Transverse colon (tissue), 4 donors: ENCODE measurements around the gene STK11IP. TPM values are rescaled to one million over a fixed set of nuclear protein-coding genes. Genes with fewer than 3 reads are reported as not detected.

Experiments
- DNase-seq: peaks from one replicate; pipeline ENCODE4 v3.0.0-alpha.2; 2019
- H3K27ac ChIP-seq, 4 donors: fragments of 200-600 bp; sonication (generic); 2 replicates each; pipeline ENCODE4 v1.5.1; 2016 to 2018; ENCODE audit warnings: inconsistent platforms in 4 of 4
- H3K27me3 ChIP-seq: fragments of 200-600 bp; sonication (generic); 2 replicates; pipeline ENCODE4 v1.5.1; 2017; ENCODE audit warnings: inconsistent platforms
- H3K36me3 ChIP-seq, 4 donors: fragments of 200-600 bp; sonication (generic); 2 replicates each; pipeline ENCODE4 v1.5.1; 2017 to 2019; ENCODE audit warnings: inconsistent platforms in 4 of 4
- H3K4me1 ChIP-seq, 4 donors: fragments of 200-600 bp; sonication (generic); 2 replicates each; pipeline ENCODE4 v1.5.1; 2017 to 2020; ENCODE audit warnings: inconsistent platforms in 4 of 4
- H3K4me3 ChIP-seq, 4 donors: fragments of 200-600 bp; sonication (generic); 1 replicate in 1 of 4; 2 replicates in 3 of 4; pipeline versions ENCODE4 v1.5.1 to v1.6.1; 2017 to 2019; ENCODE audit warnings: inconsistent platforms in 4 of 4
- H3K9me3 ChIP-seq, 2 donors: fragments of 200-600 bp; sonication (generic); 2 replicates each; pipeline ENCODE4 v1.5.1; 2017 to 2019; ENCODE audit warnings: inconsistent platforms in 2 of 2
- EP300 ChIP-seq: sonication (generic); formaldehyde crosslinking; IDR thresholded peaks from one replicate; pipeline ENCODE4 v1.6.1; 2017; ENCODE audit warnings: antibody characterized with exemption, low read depth
- POLR2A ChIP-seq: fragments of 450-650 bp; IDR thresholded peaks from one replicate; pipeline ENCODE4 v1.6.1; 2016; ENCODE audit warnings: antibody characterized with exemption, mild to moderate bottlenecking, moderate library complexity
- POLR2AphosphoS5 ChIP-seq, 3 donors: sonication (generic); formaldehyde crosslinking; IDR thresholded peaks; one replicate each; pipeline ENCODE4 v1.6.1; 2016; ENCODE audit warnings: antibody characterized with exemption in 3 of 3
- WGBS, 2 donors: methylation state at CpG; one replicate each; pipeline ENCODE4 v1.1.5; 2018; ENCODE audit warnings: low coverage in 1 of 2; 5-methylcytosine and 5-hydroxymethylcytosine counted together
- in situ Hi-C, 4 donors: fragments of 200-750 bp; cut with MboI; loops; one replicate each; pipeline versions ENCODE4 v1.15.0 to v1.15.1; 2017; ENCODE audit warnings: low sequenced_read_pairs in 3 of 4, low pct_ligation_motif_present in 1 of 4, low pct_unique_long_range_greater_than_20kb in 1 of 4
- intact Hi-C: fragments of 100-400 bp; cut with DNase I; formaldehyde crosslinking; loops from one replicate; pipeline ENCODE4 v1.15.1; 2023; ENCODE audit warnings: low total_unique reads
- total RNA-seq, 4 donors: library from RNA; depleted of rRNA; stranded (reverse); fragments of >200 nt; gene quantifications; one replicate each; pipeline ENCODE4 v1.1.0, GENCODE V29; 2016
- TF ChIP-seq, protein P1 (sequence below), 5 experiments: fragments of 200-600 bp in 3 of 5; fragments of 450-650 bp in 2 of 5; sonication (generic) in 3 of 5; IDR thresholded peaks; 1 replicate in 2 of 5; 2 replicates in 3 of 5; pipeline ENCODE4 v1.5.1; 2016 to 2017; ENCODE audit warnings: antibody characterized with exemption in 5 of 5, inconsistent platforms in 3 of 5, mild to moderate bottlenecking in 2 of 5, moderate library complexity in 1 of 5

Gene STK11IP
- total RNA-seq, 4 donors from 2014 or later: 16.2 to 117 (median 38.2) TPM

DNA sequence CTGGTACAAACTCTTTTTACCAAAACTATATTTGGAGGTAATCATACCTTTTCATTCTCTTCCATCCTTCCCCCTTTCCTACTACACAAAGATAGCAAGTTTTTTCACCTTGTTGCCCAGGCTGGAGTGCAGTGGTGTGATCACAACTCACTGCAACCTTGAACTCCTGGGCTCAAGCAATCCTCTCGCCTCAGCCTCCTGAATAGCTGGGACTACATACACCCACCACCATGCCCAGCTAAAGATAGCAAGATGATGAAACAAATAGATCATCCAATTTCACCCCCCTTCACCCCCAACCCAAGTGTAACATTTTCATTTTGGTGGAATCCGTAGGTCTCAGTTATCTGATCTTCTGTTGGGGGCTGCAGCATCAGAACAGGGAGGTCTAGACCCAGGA lies 4.5 kb upstream of the STK11IP start:
- Histone ChIP-seq H3K9me3 (no peaks in the 10 kb centered on the region), H3K4me1 (peaks cover 0 to 7% (median 5%) of the 10 kb centered on the region in 4 donors), H3K27me3 (no peaks in the 10 kb centered on the region), H3K4me3 (no peak overlapping the region), H3K36me3 (no peaks in the 10 kb centered on the region), H3K27ac (no peak overlapping the region)
- intact Hi-C loops: no loop called here
- WGBS, 2 donors: 50 to 80% methylated on average over 1 to 2 of the region's 2 CpGs
- in situ Hi-C loops: no loop called here
- TF ChIP-seq POLR2A: no peak
- no peak for TF ChIP-seq EP300
- no peak for TF ChIP-seq POLR2AphosphoS5 (IDR thresholded peaks at IDR 0.05)
- TF ChIP-seq, protein P1, sequence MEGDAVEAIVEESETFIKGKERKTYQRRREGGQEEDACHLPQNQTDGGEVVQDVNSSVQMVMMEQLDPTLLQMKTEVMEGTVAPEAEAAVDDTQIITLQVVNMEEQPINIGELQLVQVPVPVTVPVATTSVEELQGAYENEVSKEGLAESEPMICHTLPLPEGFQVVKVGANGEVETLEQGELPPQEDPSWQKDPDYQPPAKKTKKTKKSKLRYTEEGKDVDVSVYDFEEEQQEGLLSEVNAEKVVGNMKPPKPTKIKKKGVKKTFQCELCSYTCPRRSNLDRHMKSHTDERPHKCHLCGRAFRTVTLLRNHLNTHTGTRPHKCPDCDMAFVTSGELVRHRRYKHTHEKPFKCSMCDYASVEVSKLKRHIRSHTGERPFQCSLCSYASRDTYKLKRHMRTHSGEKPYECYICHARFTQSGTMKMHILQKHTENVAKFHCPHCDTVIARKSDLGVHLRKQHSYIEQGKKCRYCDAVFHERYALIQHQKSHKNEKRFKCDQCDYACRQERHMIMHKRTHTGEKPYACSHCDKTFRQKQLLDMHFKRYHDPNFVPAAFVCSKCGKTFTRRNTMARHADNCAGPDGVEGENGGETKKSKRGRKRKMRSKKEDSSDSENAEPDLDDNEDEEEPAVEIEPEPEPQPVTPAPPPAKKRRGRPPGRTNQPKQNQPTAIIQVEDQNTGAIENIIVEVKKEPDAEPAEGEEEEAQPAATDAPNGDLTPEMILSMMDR (IDR thresholded peaks at IDR 0.05): no peak
- DNase-seq: no peak

DNA sequence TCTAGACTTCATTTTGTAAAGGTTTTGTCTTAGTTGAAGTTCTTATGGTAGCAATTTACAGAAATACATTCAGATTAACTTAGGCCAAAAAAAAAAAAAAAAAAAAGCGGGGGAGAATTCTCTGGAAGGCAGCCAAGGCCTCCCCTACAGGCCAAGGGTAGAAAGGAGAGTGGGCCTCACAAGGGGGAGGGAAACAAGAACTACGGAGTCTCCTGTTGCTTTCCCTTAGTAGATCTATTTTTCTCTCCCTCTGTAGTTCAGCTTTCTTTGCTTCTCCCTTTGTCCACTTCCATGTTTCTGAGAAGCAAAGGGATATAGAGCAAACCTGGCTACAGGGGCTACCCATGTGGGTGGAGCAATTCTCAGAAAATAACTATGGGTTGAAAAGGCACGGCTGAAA lies 2.4 kb upstream of the STK11IP start:
- DNase-seq: no peak
- Histone ChIP-seq H3K4me3 (no peak overlapping the region), H3K27me3 (no peaks in the 10 kb centered on the region), H3K4me1 (peaks cover 5 to 15% (median 8%) of the 10 kb centered on the region in 4 donors), H3K27ac (no peak overlapping the region), H3K36me3 (no peaks in the 10 kb centered on the region), H3K9me3 (no peaks in the 10 kb centered on the region)
- in situ Hi-C loops (no loop called here), intact Hi-C loops (no loop called here)
- no peak for TF ChIP-seq EP300
- TF ChIP-seq, protein P1 (IDR thresholded peaks at IDR 0.05): no peak
- TF ChIP-seq POLR2A: no peak
- no peak for TF ChIP-seq POLR2AphosphoS5 (IDR thresholded peaks at IDR 0.05)
- whole genome bisulfite sequencing, 2 donors: 54 to 60% methylated on average over 3 of the region's 3 CpGs

DNA sequence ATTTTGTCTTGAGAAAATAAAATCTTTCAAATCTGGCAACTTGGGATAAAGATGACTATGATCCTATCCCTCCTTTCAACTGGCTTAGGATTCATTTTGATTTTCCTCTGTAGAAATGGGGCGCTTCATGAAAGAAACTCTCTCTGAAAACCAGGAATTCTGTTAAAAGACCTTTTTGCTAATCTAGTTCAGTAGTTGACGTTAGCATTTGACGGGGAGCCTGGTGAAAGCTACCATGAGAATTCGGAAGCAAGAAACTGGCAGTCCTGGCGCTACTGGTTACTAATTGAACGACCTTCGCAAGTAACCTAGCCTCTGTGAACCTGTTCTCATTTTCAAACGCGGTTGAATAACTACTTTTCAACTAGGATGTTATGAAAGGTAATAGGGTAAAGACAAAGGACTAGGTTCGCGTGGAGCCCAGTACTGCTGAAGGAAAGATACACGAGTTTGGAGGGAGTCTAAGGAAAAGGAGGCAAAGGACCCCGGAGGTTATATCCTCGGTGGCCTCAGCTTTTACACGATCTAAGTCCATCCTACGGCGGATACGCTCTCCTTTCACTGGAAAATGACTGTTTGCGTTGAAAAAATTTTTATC lies 604 bp upstream of the STK11IP start:
- no peaks in the 10 kb centered on the region for H3K9me3 ChIP-seq
- peak overlapping the region; percentile 92 to 95 (median 93) for H3K27ac ChIP-seq
- no peaks in the 10 kb centered on the region for H3K27me3 ChIP-seq
- H3K4me3 ChIP-seq: peak overlapping the region; percentile 48 to 97 (median 64)
- no peak for DNase-seq
- in situ Hi-C loops (no loop called here), intact Hi-C loops (loop anchor here (2.0 kb wide), 1 partner anchor 26 kb away; the partner anchor contains the start of gene OBSL1)
- peaks cover 5 to 15% (median 8%) of the 10 kb centered on the region in 4 donors for H3K4me1 ChIP-seq
- H3K36me3 ChIP-seq: peaks cover 0 to 13% (median 3%) of the 10 kb centered on the region in 4 donors
- TF ChIP-seq POLR2A: no peak
- TF ChIP-seq, protein P1 (IDR thresholded peaks at IDR 0.05): no peak
- TF ChIP-seq EP300: no peak
- TF ChIP-seq POLR2AphosphoS5 (IDR thresholded peaks at IDR 0.05): no peak
- WGBS, 2 donors: 10 to 13% methylated on average over 19 of the region's 19 CpGs

DNA sequence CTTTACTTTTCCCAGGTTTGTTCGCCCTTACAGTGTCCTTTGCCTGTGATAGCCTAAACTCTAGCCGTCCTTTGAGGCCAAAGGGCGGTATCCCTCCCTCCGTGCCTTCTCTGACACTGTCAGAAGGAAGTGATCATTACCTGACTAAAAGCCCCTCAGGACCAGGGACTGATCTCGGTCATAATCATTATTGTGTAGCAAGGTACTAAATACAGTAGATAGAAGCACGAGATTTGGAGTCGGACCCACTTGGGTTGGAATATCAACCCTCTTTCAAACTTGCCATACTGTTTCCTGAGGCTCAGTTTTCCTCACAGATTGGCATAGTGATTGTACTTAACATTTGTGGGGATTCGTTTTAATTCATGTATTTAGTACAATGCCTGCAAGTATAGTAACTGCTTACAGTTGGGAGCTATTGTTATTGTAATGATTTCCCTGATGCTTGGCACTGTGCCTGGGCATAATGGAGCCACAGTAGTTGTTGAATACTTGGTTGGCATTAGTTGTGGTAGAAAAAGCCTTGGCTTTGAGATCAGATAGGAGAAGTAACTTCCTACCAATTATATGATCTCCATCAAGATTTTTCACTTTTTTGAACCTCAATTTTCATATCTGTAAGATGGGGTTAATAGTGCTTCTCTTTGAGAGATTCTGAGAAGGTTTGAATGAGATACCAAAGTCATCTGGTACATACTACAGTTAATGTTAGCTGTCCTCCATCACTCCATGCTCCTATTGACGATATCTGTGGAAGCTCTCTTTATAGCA lies 836 bp downstream of the STK11IP start:
- DNase-seq: no peak

More for the DNA sequence above, 836 bp downstream of the STK11IP start:
- Histone ChIP-seq H3K4me1 (peaks cover 5 to 15% (median 8%) of the 10 kb centered on the region in 4 donors), H3K4me3 (peak overlapping the region; percentile 17 to 97 (median 54)), H3K27me3 (no peaks in the 10 kb centered on the region), H3K9me3 (no peaks in the 10 kb centered on the region), H3K36me3 (peaks cover 0 to 20% (median 10%) of the 10 kb centered on the region in 4 donors), H3K27ac (peak overlapping the region; percentile 92 to 95 (median 93))
- in situ Hi-C loops: no loop called here
- no peak for TF ChIP-seq POLR2A
- TF ChIP-seq POLR2AphosphoS5 (IDR thresholded peaks at IDR 0.05): no peak
- TF ChIP-seq, protein P1 (IDR thresholded peaks at IDR 0.05): no peak
- TF ChIP-seq EP300: no peak
- intact Hi-C loops: no loop called here
- whole genome bisulfite sequencing, 2 donors: 28 to 79% methylated on average over 2 to 9 of the region's 9 CpGs
